HEK293 (cell line): Measurements from ENCODE around the gene KRTAP4-16.

ENCODE experiments used
- CTCF ChIA-PET: fragments of 350-600 bp; formaldehyde crosslinking; extraction: SDS; loops from one replicate; lab custom pipeline; 2021; ENCODE audit warnings: antibody characterized with exemption; lab: Yijun Ruan, JAX
- POLR2A ChIA-PET: fragments of 300-600 bp; formaldehyde crosslinking; extraction: SDS; loops from one replicate; lab custom pipeline; 2020; ENCODE audit warnings: antibody characterized with exemption, inconsistent platforms; lab: Yijun Ruan, JAX
- H3K27ac ChIP-seq: fragments of 200-500 bp; sonication (Bioruptor generic); 2 replicates; pipeline ENCODE4 v1.5.1; 2014; ENCODE audit warnings: low read depth, low read length, control low read depth, inconsistent platforms; ENCODE audit errors: extremely low read depth
- H3K36me3 ChIP-seq, 2 experiments: fragments of 200-500 bp in 1 of 2; sonication (Bioruptor generic) in 1 of 2; 1 replicate in 1 of 2; 2 replicates in 1 of 2; pipeline ENCODE4 v1.5.1; 2014 to 2017; ENCODE audit warnings: inconsistent platforms in 2 of 2, low read length in 2 of 2; ENCODE audit not compliant: control insufficient read depth in 2 of 2, insufficient read depth in 1 of 2
- H3K4me1 ChIP-seq: fragments of 200-500 bp; sonication (Bioruptor generic); 2 replicates; pipeline ENCODE4 v1.5.1; 2014; ENCODE audit warnings: mild to moderate bottlenecking, low read length, inconsistent platforms; ENCODE audit not compliant: control insufficient read depth, insufficient read depth
- H3K4me3 ChIP-seq: 2 replicates; pipeline ENCODE4 v1.5.1; 2011; ENCODE audit warnings: low read depth, mild to moderate bottlenecking, control low read depth, low read length, moderate library complexity
- H3K9me3 ChIP-seq: fragments of 200-500 bp; sonication (Bioruptor generic); 2 replicates; pipeline ENCODE4 v1.5.1; 2014; ENCODE audit warnings: low read depth, low read length, inconsistent platforms; ENCODE audit not compliant: control insufficient read depth, insufficient read depth
- HOXD13 ChIP-seq: sonication (generic); formaldehyde crosslinking; IDR thresholded peaks from 2 replicates; pipeline ENCODE4 v1.8.0; 2022; ENCODE audit warnings: missing genetic modification reagents, borderline replicate concordance
- KLF10 ChIP-seq: fragments of 450-650 bp; IDR thresholded peaks from 2 replicates; pipeline ENCODE4 v1.5.1; 2018; ENCODE audit warnings: missing biosample characterization, mild to moderate bottlenecking, missing genetic modification characterization
- KLF17 ChIP-seq: fragments of 450-650 bp; formaldehyde crosslinking; IDR thresholded peaks from 2 replicates; pipeline ENCODE4 v1.5.1; 2016; ENCODE audit warnings: missing biosample characterization, missing genetic modification characterization
- SCRT2 ChIP-seq: fragments of 450-650 bp; formaldehyde crosslinking; IDR thresholded peaks from 2 replicates; pipeline ENCODE4 v1.5.1; 2016; ENCODE audit warnings: missing biosample characterization, missing genetic modification characterization
- ZNF169 ChIP-seq: fragments of 450-650 bp; formaldehyde crosslinking; IDR thresholded peaks from 2 replicates; pipeline ENCODE4 v1.5.1; 2016; ENCODE audit warnings: missing biosample characterization, missing genetic modification characterization
- ZNF184 ChIP-seq: fragments of 450-650 bp; IDR thresholded peaks from 2 replicates; pipeline ENCODE4 v1.5.1; 2018; ENCODE audit warnings: missing biosample characterization, mild to moderate bottlenecking, missing genetic modification characterization
- ZNF223 ChIP-seq: fragments of 450-650 bp; formaldehyde crosslinking; IDR thresholded peaks from 2 replicates; pipeline ENCODE4 v1.5.1; 2016; ENCODE audit warnings: missing biosample characterization, missing genetic modification characterization
- ZNF23 ChIP-seq: fragments of 450-650 bp; formaldehyde crosslinking; IDR thresholded peaks from 2 replicates; pipeline ENCODE4 v1.5.1; 2016; ENCODE audit warnings: missing biosample characterization, missing genetic modification characterization, borderline replicate concordance
- ZNF24 ChIP-seq: fragments of 450-650 bp; formaldehyde crosslinking; IDR thresholded peaks from 2 replicates; pipeline ENCODE4 v1.5.1; 2016; ENCODE audit warnings: missing biosample characterization, missing genetic modification characterization
- ZNF248 ChIP-seq: fragments of 450-650 bp; formaldehyde crosslinking; IDR thresholded peaks from 2 replicates; pipeline ENCODE4 v1.5.1; 2017; ENCODE audit warnings: missing biosample characterization, missing genetic modification characterization
- ZNF266 ChIP-seq: fragments of 450-650 bp; formaldehyde crosslinking; IDR thresholded peaks from 2 replicates; pipeline ENCODE4 v1.5.1; 2016; ENCODE audit warnings: missing biosample characterization, missing genetic modification characterization, low read depth
- ZNF292 ChIP-seq: fragments of 450-650 bp; formaldehyde crosslinking; IDR thresholded peaks from 2 replicates; pipeline ENCODE4 v1.5.1; 2016; ENCODE audit warnings: low read depth, missing biosample characterization, missing genetic modification characterization, borderline replicate concordance
- ZNF394 ChIP-seq: fragments of 450-650 bp; formaldehyde crosslinking; IDR thresholded peaks from 2 replicates; pipeline ENCODE4 v1.5.1; 2016; ENCODE audit warnings: missing biosample characterization, missing genetic modification characterization, mild to moderate bottlenecking, moderate library complexity, borderline replicate concordance
- ZNF426 ChIP-seq: fragments of 450-650 bp; formaldehyde crosslinking; IDR thresholded peaks from 2 replicates; pipeline ENCODE4 v1.5.1; 2017; ENCODE audit warnings: missing biosample characterization, missing genetic modification characterization, mild to moderate bottlenecking, inconsistent platforms, moderate library complexity
- ZNF518A ChIP-seq: fragments of 450-650 bp; formaldehyde crosslinking; conservative IDR thresholded peaks from 2 replicates; pipeline ENCODE4 v1.5.1; 2016; ENCODE audit warnings: low read depth, missing biosample characterization, missing genetic modification characterization
- ZNF544 ChIP-seq: fragments of 450-650 bp; formaldehyde crosslinking; IDR thresholded peaks from 2 replicates; pipeline ENCODE4 v1.5.0; 2017; ENCODE audit warnings: missing biosample characterization, missing genetic modification characterization
- ZNF76 ChIP-seq: fragments of 450-650 bp; formaldehyde crosslinking; IDR thresholded peaks from 2 replicates; pipeline ENCODE4; 2016; ENCODE audit warnings: low read depth, missing biosample characterization, missing genetic modification characterization, borderline replicate concordance
- TF ChIP-seq, protein P1 (sequence below): fragments of 450-650 bp; formaldehyde crosslinking; IDR thresholded peaks from 2 replicates; pipeline ENCODE4 v1.5.1; 2016; ENCODE audit warnings: missing biosample characterization, missing genetic modification characterization
- TF ChIP-seq, protein P2 (sequence below): fragments of 450-650 bp; IDR thresholded peaks from 2 replicates; pipeline ENCODE4 v1.5.1; 2018; ENCODE audit warnings: missing biosample characterization, missing genetic modification characterization

The KRTAP4-16 gene

GRCh38 chr17:41063449-41063848 lies 38.6 kb downstream of the KRTAP4-16 start:
- CTCF ChIA-PET: interaction anchor here (0.6 to 1.5 kb wide), 2 partner anchors 602 to 1429 kb away, joined by 3 to 4 read pairs; no protein-coding TSS in a partner anchor
- Histone ChIP-seq H3K36me3 (no peaks in the 10 kb centered on the region), H3K27ac (no peak overlapping the region), H3K4me3 (no peak overlapping the region)
- TF ChIP-seq HOXD13 (CRISPR knock-in tag) (no peak), ZNF184 (no peak), ZNF223 (tag by site-specific recombination) (no peak), ZNF518A (tag by site-specific recombination) (no peak), ZNF292 (tag by site-specific recombination) (no peak), ZNF24 (tag by site-specific recombination) (no peak), SCRT2 (no peak), ZNF76 (no peak), ZNF394 (tag by site-specific recombination) (no peak), KLF10 (tag by site-specific recombination) (no peak)
- TF ChIP-seq, all 188 proteins: peak for 0
- Histone ChIP-seq H3K4me1 (no peaks in the 10 kb centered on the region), H3K9me3 (no peaks in the 10 kb centered on the region)
- POLR2A ChIA-PET: no interaction called here

- TF ChIP-seq ZNF426 (no peak), ZNF248 (tag by site-specific recombination) (no peak), ZNF266 (tag by site-specific recombination) (no peak), KLF17 (tag by site-specific recombination) (no peak), ZNF169 (tag by site-specific recombination) (no peak), ZNF23 (tag by site-specific recombination) (no peak), ZNF544 (tag by site-specific recombination) (no peak)
- TF ChIP-seq, protein P1, sequence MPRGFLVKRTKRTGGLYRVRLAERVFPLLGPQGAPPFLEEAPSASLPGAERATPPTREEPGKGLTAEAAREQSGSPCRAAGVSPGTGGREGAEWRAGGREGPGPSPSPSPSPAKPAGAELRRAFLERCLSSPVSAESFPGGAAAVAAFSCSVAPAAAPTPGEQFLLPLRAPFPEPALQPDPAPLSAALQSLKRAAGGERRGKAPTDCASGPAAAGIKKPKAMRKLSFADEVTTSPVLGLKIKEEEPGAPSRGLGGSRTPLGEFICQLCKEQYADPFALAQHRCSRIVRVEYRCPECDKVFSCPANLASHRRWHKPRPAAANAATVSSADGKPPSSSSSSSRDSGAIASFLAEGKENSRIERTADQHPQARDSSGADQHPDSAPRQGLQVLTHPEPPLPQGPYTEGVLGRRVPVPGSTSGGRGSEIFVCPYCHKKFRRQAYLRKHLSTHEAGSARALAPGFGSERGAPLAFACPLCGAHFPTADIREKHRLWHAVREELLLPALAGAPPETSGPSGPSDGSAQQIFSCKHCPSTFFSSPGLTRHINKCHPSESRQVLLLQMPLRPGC: no peak
- TF ChIP-seq, protein P2, sequence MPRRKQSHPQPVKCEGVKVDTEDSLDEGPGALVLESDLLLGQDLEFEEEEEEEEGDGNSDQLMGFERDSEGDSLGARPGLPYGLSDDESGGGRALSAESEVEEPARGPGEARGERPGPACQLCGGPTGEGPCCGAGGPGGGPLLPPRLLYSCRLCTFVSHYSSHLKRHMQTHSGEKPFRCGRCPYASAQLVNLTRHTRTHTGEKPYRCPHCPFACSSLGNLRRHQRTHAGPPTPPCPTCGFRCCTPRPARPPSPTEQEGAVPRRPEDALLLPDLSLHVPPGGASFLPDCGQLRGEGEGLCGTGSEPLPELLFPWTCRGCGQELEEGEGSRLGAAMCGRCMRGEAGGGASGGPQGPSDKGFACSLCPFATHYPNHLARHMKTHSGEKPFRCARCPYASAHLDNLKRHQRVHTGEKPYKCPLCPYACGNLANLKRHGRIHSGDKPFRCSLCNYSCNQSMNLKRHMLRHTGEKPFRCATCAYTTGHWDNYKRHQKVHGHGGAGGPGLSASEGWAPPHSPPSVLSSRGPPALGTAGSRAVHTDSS (tag by site-specific recombination): no peak
- H3K4me1 ChIP-seq: no peaks in the 10 kb centered on the region
- H3K27ac ChIP-seq: no peak overlapping the region
- no peaks in the 10 kb centered on the region for H3K36me3 ChIP-seq
- H3K4me3 ChIP-seq: no peak overlapping the region
- POLR2A ChIA-PET: no interaction called here
- CTCF ChIA-PET: no interaction called here
- H3K9me3 ChIP-seq: no peaks in the 10 kb centered on the region
Measured at GRCh38 chr17:41061964-41062363, 40.0 kb downstream of the KRTAP4-16 start.
